Hematopoietic multipotent progenitor cell treated with erythropoietin and hydrocortisone succinate and interleukin-3 and kit ligand, for 4 days (in vitro differentiated cells): ENCODE data around the gene ERC2.

Experiments used
- DNase-seq: peaks from one replicate; pipeline ENCODE4 v3.0.0-alpha.2; 2015

ERC2 gene

GRCh38 chr3:55813268-55814097, 654.8 kb downstream of the ERC2 start:
- DNase-seq: no peak

GRCh38 chr3:55812394-55813013, 655.8 kb downstream of the ERC2 start:
- DNase-seq: no peak

DNA sequence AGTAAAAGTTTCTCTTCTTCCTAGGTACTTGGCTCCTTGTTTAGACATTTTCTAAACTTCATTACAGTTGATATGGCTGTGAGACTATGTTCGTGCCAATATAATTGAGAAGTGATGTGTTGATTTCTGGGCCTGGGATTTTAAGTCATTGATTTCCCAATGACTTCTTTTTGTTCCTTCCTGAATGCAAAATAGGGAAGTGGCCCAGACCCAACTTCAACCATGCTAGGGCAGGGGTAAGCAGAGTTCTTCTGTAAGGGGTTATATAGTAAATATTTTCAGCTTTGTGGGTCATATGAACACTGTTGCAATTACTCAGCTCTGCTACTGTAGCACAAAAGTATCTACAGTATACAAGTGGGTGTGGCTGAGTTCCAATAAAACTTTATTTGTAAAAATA, 661.1 kb downstream of the ERC2 start:
- DNase-seq: no peak

- no peak for DNase-seq
Measured at GRCh38 chr3:55805169-55805568, 663.1 kb downstream of the ERC2 start.

GRCh38 chr3:55804170-55805095, 663.8 kb downstream of the ERC2 start:
- DNase-seq: no peak

DNA sequence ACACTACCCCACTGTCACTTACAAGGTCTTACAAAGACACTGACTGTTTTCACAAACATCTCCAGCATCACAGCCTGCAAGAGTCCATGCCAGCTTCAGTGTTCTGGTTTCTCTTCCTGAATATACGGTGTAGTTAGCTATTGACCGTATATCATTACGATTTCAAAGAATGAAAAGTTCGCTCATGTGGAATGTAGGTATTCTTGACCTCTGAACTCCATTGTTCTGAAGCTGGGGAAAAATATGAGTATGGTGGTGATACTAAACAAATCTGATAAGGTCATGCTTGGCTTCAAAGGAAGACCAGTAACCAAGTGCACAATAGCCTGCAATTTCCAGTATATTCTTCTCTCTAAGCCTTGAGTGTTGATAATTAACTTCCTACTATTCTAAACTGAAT, 665.5 kb downstream of the ERC2 start:
- no peak for DNase-seq

DNA sequence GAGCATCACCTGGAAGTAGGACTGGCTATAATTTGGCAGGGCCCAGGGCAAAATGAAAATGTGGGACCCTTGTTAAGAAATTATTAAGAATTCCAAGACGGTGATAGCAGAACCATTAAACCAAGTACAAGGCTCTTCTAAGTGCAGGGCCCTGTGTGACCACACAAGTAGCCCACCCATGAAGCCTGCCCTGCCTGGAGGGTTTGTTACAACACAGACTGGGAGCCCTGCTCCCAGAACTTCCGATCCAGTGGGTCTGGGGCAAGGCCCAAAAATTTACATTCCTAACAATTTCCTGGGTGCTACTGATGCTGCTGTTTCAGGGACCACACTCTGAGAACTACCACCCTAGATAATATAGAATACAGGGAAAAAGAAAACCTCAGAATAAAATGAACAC, 666.6 kb downstream of the ERC2 start:
- no peak for DNase-seq

- DNase-seq: no peak
Measured at GRCh38 chr3:55801068-55801467, 667.2 kb downstream of the ERC2 start.

- DNase-seq: no peak
Measured at GRCh38 chr3:55797775-55798174, 670.5 kb downstream of the ERC2 start.

GRCh38 chr3:55797084-55797483, 671.2 kb downstream of the ERC2 start:
- no peak for DNase-seq

DNA sequence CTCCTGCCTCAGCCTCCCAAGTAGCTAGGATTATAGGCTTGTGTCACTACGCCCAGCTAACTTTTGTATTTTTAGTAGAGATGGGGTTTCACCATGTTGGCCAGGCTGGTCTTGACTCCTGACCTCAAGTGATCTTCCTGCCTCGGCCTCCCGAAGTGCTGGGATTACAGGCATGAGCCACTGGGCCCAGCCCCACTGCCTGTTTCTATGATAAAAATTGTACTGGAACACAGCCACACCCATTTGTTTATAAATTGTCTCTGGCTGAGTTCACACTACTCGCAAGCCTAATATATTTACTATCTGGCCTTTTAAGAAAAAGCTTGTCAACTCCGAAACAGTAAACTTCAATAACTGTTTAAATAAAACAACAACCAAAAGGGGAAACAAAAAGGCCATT, 671.7 kb downstream of the ERC2 start:
- DNase-seq: no peak

DNA sequence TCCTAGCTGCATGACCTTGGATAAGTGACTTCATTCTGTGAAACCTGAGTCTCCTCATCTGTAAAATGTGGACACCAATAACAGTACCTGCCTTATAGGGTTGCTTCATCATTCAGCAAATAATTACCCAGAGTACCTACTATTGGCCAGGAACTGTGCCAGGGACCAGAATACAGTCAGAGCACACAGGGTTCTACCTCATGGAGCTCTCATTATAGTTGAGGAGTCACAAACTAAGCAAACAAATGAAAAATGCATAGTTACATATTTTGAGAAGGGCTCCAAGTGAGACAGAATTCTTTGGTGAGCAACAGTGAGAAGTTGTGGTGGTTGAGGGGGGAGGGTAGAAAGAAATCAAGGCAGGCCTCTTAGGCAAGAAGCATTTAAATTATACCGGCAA, 672.5 kb downstream of the ERC2 start:
- no peak for DNase-seq

GRCh38 chr3:55795296-55795695, 673.0 kb downstream of the ERC2 start:
- DNase-seq: no peak

DNA sequence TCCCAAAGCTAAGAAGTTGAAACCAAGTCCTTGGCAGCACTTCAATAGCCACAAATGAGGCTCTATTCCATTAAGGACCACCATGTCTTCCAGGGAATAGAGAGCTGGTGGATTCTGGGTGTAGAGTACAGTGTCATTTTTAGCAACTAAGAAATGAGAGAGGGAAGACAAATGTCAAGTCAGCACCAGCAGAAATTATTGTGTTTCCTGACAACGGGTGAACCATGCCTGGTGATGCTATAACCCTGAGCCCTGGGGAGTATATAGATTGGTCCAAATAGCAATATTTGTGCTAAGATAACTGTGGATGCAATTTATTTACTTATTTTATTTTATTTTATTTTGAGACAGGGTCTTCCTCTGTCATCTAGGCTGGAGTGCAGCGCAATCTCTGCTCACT, 675.5 kb downstream of the ERC2 start:
- DNase-seq: no peak

DNA sequence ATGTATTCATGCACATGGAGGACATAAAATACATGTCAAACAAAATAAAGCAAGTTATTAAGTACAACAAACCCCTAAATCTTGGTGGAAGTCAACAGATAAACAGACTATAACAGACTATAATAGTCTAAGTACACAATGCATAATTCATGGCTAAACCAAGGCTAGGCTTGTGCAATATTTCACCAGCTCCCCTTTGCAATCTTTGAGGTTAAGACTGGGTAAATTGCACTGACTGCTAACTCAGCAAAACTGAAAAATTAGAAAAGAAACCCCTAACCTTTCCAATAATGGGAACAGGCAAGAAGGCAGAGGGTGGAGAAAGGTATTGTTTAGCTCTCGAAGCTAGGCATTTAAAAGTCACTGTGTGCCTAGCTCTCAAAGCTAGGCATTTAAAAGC, 676.3 kb downstream of the ERC2 start:
- DNase-seq: peak; percentile 9

GRCh38 chr3:55790596-55791350, 677.5 kb downstream of the ERC2 start:
- peak; percentile 22 for DNase-seq

DNA sequence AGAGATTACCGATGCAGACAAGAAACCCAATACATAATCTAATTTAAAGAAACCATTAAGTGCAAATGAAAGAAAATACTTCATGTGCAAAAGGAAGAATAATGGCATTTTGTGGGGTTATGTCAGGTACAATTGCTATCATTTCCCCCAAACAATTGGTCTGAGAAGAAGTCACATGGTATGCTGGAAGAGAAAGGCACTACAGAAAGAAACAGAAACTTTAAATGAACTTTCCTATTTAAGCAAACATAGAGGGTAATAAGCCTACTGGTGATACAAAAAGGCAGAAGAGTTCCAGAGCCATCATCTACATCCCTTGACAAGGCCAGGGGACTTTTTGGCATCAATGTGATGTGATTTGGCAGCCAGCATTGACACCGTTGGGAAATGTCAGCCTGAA, 678.8 kb downstream of the ERC2 start:
- DNase-seq: no peak

- no peak for DNase-seq
Measured at GRCh38 chr3:55782807-55783206, 685.5 kb downstream of the ERC2 start.

- DNase-seq: no peak
Measured at GRCh38 chr3:55782351-55782750, 685.9 kb downstream of the ERC2 start.

GRCh38 chr3:55780913-55781312, 687.4 kb downstream of the ERC2 start:
- no peak for DNase-seq

DNA sequence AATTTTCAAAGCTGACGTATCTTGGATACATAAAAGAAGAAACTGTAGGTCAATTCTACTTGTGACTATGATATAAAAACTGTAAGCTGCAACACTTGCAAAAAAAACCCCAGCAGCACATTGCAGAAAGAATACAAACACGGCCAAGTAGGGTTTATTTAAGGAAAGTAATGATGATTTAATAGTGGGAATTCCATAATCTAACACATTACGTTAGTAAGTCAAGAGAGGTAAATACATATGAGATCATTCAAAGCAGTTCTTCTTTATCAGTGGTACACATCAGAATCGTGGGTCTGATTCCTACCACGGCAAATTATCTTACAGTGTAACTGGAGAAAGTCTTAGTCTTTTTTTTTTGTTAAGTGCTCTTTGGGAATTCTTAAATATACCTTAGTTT, 688.7 kb downstream of the ERC2 start:
- DNase-seq: no peak

DNA sequence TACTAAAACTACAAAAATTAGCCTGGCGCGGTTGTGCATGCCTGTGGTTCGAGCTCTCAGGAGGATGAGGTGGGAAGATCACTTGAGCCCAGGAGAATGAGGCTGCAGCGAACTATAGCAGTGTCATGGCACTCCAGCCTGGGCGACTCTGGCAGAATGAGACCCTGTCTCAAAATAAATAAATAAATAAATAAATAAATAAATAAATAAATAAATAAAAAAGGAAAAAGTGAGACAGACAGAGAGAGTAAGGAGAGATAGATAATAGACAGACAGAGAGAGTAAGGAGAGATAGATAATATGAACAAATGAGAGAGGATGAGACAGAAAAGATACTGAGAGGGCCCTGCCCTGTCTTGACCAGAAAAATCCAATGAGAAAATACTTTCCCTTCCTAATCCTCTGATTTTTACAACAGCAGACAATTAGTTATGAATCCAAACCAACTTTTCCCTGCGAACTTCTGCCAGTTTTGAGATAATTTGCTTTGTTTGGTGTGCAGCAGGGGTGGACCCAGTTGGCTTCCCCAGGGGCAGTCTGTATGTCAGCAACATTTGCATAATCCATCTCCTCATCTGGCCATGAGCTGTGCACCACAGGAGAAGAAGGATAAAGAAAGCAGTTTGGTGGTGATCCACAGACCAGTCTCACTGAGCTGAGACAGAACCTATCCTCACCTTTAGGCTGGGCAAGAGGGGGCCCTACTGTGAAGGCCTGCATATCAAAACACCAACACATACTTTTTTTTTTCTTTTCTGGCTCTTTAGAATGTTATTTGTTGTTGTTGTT, 692.7 kb downstream of the ERC2 start:
- DNase-seq: no peak
